Gastroesophageal sphincter (tissue), 3 donors: Measurements from ENCODE around the gene MZF1.

ENCODE experiments used
- CTCF ChIP-seq, 4 experiments: fragments of 200-600 bp in 2 of 4; fragments of 450-650 bp in 2 of 4; sonication (generic) in 1 of 4; IDR thresholded peaks; one replicate each; pipeline ENCODE4 v1.5.1; 2017 to 2019; ENCODE audit warnings: antibody characterized with exemption in 4 of 4, mild to moderate bottlenecking in 2 of 4, moderate library complexity in 2 of 4
- POLR2AphosphoS5 ChIP-seq: sonication (generic); formaldehyde crosslinking; IDR thresholded peaks from one replicate; pipeline ENCODE4 v1.6.1; 2017; ENCODE audit warnings: antibody characterized with exemption

GRCh38 chr19:58513213-58513693 is 59.9 kb downstream of the MZF1 start:
- TF ChIP-seq CTCF (IDR thresholded peaks at IDR 0.05) = no peak
- no peak for TF ChIP-seq POLR2AphosphoS5
